ENCODE data around the gene IL12RB1.
"Not testable (repeated sequence)": the region's sequence is repeated elsewhere in the genome, so short reads cannot be mapped to it uniquely, and the experiment has no call there.

IL12RB1 gene

GRCh38 chr19:18044825-18045304 lies 41.9 kb downstream of the IL12RB1 start:
- DNase-seq, result peak; percentile 18

GRCh38 chr19:18043676-18044075 lies 43.1 kb downstream of the IL12RB1 start:
- no peak for DNase-seq

- no peak for DNase-seq
These were observed 45.7 kb downstream of the IL12RB1 start for GRCh38 chr19:18041054-18041453.

GRCh38 chr19:18032102-18032501 lies 54.6 kb downstream of the IL12RB1 start:
- not testable (repeated sequence) for DNase-seq

- DNase-seq, result not testable (repeated sequence)
These were observed 55.3 kb downstream of the IL12RB1 start for GRCh38 chr19:18031401-18031800.

- DNase-seq, result no peak
These were observed 57.0 kb downstream of the IL12RB1 start for GRCh38 chr19:18029617-18030338.

GRCh38 chr19:18027151-18027550 lies 59.6 kb downstream of the IL12RB1 start:
- DNase-seq, result no peak

- DNase-seq, result no peak
These were observed 63.0 kb downstream of the IL12RB1 start for GRCh38 chr19:18023622-18024251.

- DNase-seq, result no peak
These were observed 65.5 kb downstream of the IL12RB1 start for GRCh38 chr19:18021121-18021755.

GRCh38 chr19:18020212-18021085 lies 66.3 kb downstream of the IL12RB1 start:
- no peak for DNase-seq

GRCh38 chr19:18017275-18018083 lies 69.3 kb downstream of the IL12RB1 start:
- DNase-seq, result no peak

GRCh38 chr19:18016209-18016910 lies 70.4 kb downstream of the IL12RB1 start:
- no peak for DNase-seq

GRCh38 chr19:18014197-18014596 lies 72.5 kb downstream of the IL12RB1 start:
- DNase-seq, result no peak

- DNase-seq, result no peak
These were observed 73.3 kb downstream of the IL12RB1 start for GRCh38 chr19:18013210-18014111.

GRCh38 chr19:18010149-18010548 lies 76.6 kb downstream of the IL12RB1 start:
- no peak for DNase-seq

- no peak for DNase-seq
These were observed 77.2 kb downstream of the IL12RB1 start for GRCh38 chr19:18009412-18010066.

Data from NCI-H1436 (cell line).